ENCODE data around the gene PRKAG2.

GRCh38 chr7:151686016-151686766, 190.7 kb downstream of the PRKAG2 start:
- TF ChIP-seq EZH2 (IDR thresholded peaks at IDR 0.05; ENCODE audit: insufficient read depth, poor library complexity, severe bottlenecking) = no peak
- TF ChIP-seq EZH2phosphoT487 (IDR thresholded peaks at IDR 0.05; ENCODE audit: insufficient read depth, low read depth) = no peak
